ENCODE results near the gene NFATC2.

Gene NFATC2

GRCh38 chr20:51450984-51451383 is 91.5 kb downstream of the NFATC2 start:
- DNase-seq (ENCODE audit: low spot score) = no peak

- no peak for DNase-seq (ENCODE audit: low spot score)
Measured at GRCh38 chr20:51450221-51450712, 92.3 kb downstream of the NFATC2 start.

GRCh38 chr20:51449498-51450220 is 92.9 kb downstream of the NFATC2 start:
- no peak for DNase-seq (ENCODE audit: low spot score)

DNA sequence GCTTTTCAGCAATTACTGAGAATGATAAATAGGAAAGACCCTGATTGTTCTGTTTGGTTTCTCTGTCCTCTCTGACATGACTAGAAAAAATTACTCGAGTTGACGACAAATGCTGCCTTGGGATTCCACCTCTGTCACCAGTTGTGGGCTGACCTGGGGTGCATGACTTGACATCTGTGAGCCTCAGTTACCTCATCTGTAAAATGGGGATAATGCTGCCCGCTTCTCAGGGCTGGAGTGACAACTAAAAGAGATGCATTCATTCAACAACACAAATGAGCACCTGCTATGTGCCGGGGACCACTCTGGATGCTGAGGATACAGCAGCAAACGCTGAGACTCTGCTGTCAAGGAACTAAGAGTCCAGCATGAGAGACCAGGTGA is 94.8 kb downstream of the NFATC2 start:
- DNase-seq (ENCODE audit: low spot score) = no peak

DNA sequence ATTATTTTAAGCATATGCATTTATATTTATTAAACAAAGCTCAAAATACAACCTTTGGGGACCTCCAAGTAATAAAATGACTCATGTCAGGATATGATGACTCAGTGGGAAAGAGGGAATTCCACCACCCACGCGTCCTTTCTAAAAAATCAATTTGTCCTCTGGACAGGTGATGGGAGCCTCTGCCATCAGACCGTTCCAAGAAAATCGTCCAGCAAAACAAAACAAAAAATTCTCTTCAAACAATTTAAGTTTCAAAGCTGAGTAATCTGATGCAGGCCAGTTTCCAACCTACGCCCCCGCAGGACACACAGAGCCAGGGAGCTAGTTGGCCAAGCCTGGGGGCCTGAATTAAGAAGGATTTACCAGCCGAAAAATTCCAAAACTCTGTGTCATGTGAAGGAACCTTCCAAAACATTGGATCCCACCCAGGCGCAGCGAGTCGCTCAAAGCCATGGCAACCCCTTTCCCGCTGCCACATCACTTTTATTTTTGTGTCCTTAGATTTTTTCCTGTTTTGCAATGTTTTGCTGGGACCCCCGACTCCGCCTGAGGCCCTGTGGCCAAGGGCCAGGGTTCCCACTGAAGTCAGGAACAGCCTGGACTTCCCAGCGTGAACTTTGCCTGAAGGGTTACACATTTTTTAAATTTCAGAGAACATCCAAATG is 95.3 kb downstream of the NFATC2 start:
- DNase-seq (ENCODE audit: low spot score) = peak; percentile 83

- no peak for DNase-seq (ENCODE audit: low spot score)
Measured at GRCh38 chr20:51446656-51447055, 95.9 kb downstream of the NFATC2 start.

GRCh38 chr20:51446230-51446629 is 96.3 kb downstream of the NFATC2 start:
- no peak for DNase-seq (ENCODE audit: low spot score)

DNA sequence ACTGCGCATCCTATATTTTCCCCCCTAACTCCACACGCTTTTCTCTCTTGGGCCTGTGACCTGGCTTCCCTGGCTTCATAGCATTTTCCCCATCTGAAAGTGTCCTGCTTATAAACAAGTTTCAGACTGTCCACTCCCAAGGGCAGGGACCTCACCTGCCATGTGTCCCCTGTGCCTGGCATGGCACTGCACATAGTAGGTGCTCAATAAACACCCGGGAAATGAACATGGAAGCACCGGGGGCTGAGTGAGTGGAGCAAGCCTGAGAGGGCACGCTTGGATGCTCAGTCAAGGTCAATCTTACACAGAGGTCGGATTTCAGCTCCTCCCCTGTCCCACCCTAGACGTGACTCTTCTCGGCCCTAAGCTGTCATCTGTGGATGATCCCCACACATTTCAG is 96.9 kb downstream of the NFATC2 start:
- DNase-seq (ENCODE audit: low spot score) = no peak

DNA sequence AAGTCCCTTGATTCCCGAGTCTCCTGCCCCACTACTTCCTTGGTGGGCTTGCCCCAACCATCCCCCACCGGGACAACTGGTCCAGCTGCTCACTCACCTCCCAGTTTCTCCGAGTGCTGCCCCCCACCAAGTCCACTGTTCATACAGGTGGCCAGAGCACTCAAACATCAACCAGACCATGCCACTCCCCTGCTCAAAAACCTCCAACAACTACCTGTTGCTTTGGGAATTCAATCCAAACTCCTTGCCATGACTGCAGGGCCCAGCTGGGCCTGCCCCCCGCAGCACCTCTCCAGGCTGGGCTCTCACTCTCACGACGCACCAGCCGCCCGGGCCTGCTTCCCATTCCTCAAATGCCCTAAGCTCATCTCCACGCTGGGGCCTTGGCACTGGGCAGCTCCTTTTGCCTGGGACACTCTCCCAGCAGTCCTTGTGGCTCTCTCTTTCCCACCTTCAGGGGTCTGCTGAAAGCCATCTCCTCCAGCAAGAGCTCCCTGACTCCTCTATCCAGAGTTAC is 97.5 kb downstream of the NFATC2 start:
- no peak for DNase-seq (ENCODE audit: low spot score)

- DNase-seq (ENCODE audit: low spot score) = no peak
Measured at GRCh38 chr20:51444467-51444866, 98.1 kb downstream of the NFATC2 start.

DNA sequence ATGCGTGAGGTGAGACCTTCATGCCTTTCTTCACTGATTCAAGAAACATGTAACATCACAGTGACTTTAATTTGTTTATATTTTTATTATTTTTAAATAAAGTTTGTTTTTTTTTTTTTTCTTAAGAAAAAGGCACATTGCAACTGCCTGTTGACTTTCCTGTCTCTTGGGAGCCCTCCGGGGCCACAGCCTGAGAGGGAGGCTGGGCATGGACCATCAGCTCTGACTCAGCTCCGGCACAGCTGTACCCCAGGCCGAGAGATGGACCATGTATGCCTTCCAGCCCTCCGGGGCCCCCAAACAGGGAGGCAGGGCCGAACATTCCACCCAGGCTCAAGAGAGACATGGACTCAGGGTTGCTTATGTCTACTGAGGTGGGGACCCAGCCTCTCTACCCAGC is 99.9 kb downstream of the NFATC2 start:
- DNase-seq (ENCODE audit: low spot score) = no peak

GRCh38 chr20:51440589-51440988 is 101.9 kb downstream of the NFATC2 start:
- no peak for DNase-seq (ENCODE audit: low spot score)

- no peak for DNase-seq (ENCODE audit: low spot score)
Measured at GRCh38 chr20:51439160-51439689, 103.3 kb downstream of the NFATC2 start.

DNA sequence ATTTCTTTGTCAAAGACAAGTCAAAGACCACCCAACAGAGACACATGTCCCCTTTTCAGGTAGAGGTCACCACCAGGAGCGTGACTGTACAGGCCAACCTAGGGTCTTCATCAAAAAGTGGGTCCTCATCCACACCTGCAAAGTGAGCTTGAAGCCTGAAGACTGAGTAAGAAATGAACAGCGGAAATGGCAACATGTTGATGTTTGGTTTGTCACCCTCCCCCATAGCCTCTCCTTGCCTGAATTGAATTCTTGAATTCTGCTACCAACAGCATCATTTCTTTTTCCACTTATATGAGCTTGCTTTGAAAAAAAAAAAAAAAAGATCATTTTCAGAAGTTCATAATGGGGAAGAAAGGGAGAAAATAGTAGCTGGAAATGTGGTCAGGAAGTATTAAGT is 104.4 kb downstream of the NFATC2 start:
- no peak for DNase-seq (ENCODE audit: low spot score)

- no peak for DNase-seq (ENCODE audit: low spot score)
Measured at GRCh38 chr20:51437182-51437924, 105.2 kb downstream of the NFATC2 start.

GRCh38 chr20:51434580-51435247 is 107.8 kb downstream of the NFATC2 start:
- DNase-seq (ENCODE audit: low spot score) = no peak

DNA sequence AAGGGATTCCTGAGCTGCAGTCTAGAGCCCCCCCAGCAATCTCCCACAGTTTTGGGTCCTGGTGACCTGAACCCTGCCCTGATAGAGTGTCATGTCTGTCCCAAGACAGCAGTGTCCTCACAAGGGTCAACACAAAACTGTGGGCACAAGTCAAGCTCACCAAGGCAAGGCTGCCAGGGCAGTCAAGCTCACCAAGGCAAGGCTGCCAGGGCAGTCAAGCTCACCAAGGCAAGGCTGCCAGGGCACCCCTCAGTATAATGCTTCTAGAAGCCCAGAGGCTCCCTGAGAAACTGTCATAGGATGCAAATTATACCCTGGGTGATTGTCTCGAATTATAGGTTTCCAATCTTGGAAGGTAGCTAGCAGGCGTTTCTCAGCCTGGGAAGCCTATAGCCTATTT is 108.5 kb downstream of the NFATC2 start:
- no peak for DNase-seq (ENCODE audit: low spot score)

- DNase-seq (ENCODE audit: low spot score) = no peak
Measured at GRCh38 chr20:51432875-51433274, 109.6 kb downstream of the NFATC2 start.

- no peak for DNase-seq (ENCODE audit: low spot score)
Measured at GRCh38 chr20:51432251-51432784, 110.2 kb downstream of the NFATC2 start.

GRCh38 chr20:51431321-51431720 is 111.2 kb downstream of the NFATC2 start:
- DNase-seq (ENCODE audit: low spot score) = no peak

DNA sequence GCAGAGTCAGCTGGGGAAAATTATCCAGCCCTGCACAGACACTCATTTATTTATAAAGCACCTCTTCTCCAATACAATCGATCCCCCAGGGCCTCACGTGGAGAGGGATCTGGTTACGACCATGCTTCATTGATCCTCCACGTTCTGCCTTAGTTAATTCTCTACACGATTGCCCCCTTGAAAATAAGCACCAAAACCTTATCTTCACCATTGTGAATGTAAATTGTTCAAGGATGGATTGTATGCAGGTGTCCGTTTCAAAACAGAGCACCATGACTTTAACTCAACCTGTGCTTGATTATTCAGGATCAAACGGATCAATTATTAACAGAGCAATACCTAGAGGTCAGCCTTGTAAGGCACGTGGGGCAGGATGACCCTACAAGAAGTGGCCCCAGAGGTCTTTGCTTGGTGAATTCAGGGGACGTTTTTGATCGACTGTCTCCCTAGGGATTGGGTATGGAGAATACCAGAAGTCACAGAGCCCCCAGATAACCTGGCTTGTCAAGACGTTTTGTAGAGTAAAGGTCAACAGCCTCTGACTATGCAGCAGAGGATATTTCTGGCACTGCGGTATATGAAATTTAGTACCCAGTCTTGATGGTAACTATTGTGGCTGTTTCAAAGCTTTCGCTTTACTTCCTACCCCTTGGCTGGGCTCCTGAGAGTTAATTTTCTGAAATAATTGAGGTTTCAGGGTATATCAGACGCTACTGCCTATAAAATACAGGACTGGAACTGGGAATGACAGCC is 112.1 kb downstream of the NFATC2 start:
- no peak for DNase-seq (ENCODE audit: low spot score)
